LNCAP (cell line): Measurements from ENCODE around the gene NCAPG.

Experiments used
- CTCF ChIP-seq: fragments of 450-650 bp; IDR thresholded peaks from 2 replicates; pipeline ENCODE4 v1.5.1; 2017; ENCODE audit warnings: mild to moderate bottlenecking

The NCAPG gene

DNA sequence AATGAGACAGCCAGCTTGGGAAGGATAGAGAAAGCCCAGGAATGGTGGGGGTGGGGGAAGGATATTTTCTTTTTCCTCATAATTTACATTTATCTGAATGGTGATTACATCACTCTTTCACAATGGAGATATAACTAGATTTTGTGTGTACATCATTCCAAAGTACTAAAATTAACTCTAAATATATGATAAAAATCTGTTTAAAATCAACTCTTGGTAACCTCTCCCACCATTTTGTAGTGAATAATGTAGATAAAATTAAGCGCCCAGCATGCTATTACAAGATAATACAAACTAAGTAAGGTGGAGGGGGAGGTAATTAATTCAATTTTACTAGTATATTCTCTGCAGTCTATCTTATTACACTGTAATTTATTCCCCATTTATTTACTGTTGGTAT, 78.9 kb downstream of the NCAPG start:
- no peak for TF ChIP-seq CTCF

DNA sequence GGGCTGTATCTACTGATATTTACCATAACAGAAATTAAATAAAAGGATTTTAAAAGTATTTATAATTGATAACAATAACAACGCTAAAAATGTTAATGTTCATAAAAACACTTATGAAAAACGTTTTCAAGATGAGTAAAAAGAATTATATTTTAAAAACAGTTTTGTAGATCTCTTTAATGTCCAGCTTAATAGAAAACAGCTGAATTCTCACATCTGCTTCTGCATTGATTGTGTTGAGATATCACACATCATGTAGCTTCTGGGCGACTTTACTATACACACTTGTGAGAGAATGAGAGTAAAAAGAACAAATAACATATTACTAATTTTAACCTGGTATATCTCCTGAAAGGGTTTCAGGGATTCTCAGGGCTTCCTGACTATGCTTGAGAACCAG, 83.6 kb downstream of the NCAPG start:
- TF ChIP-seq CTCF = no peak
